Astrocyte (in vitro differentiated cells and primary cell): Measurements from ENCODE around the gene VPS37D. TPM values are rescaled to one million over a fixed set of nuclear protein-coding genes. Genes with fewer than 3 reads are reported as not detected.

Source experiments
- DNase-seq: peaks from one replicate; pipeline ENCODE4 v3.0.0-alpha.2; 2010; ENCODE audit warnings: low read depth
- FAIRE-seq: peaks from 2 replicates; lab custom pipeline; 2011; peaks lifted over from hg19 to GRCh38; lab: Jason Lieb, UNC
- H2AFZ ChIP-seq: 2 replicates; pipeline ENCODE4 v1.6.0; 2012; ENCODE audit warnings: low read depth, low read length, inconsistent platforms
- H3K27ac ChIP-seq: 2 replicates; pipeline ENCODE4 v1.5.1; 2011; ENCODE audit warnings: low read depth, low read length, inconsistent platforms
- H3K27me3 ChIP-seq: 2 replicates; pipeline ENCODE4 v1.6.0; 2011; ENCODE audit warnings: low read length, inconsistent platforms; ENCODE audit not compliant: insufficient read depth
- H3K36me3 ChIP-seq: 2 replicates; pipeline ENCODE4 v1.5.1; 2011; ENCODE audit warnings: low read length, inconsistent platforms; ENCODE audit not compliant: insufficient read depth
- H3K4me1 ChIP-seq: 2 replicates; pipeline ENCODE4 v1.5.1; 2011; ENCODE audit warnings: low read length, inconsistent platforms; ENCODE audit not compliant: insufficient read depth
- H3K4me2 ChIP-seq: 2 replicates; pipeline ENCODE4 v1.6.0; 2012; ENCODE audit warnings: low read length, inconsistent platforms
- H3K4me3 ChIP-seq: 2 replicates; pipeline ENCODE4 v1.5.1; 2011; ENCODE audit warnings: low read depth, mild to moderate bottlenecking, low read length, inconsistent platforms; ENCODE audit not compliant: insufficient read depth
- H3K79me2 ChIP-seq: 2 replicates; pipeline ENCODE4 v1.6.0; 2012; ENCODE audit warnings: mild to moderate bottlenecking, low read length, inconsistent platforms; ENCODE audit not compliant: insufficient read depth
- H3K9ac ChIP-seq: 2 replicates; pipeline ENCODE4 v1.6.0; 2012; ENCODE audit warnings: mild to moderate bottlenecking, low read length, inconsistent platforms
- H3K9me3 ChIP-seq: 2 replicates; pipeline ENCODE4 v1.5.1; 2012; ENCODE audit warnings: low read depth, mild to moderate bottlenecking, low read length, inconsistent platforms; ENCODE audit not compliant: insufficient read depth
- H4K20me1 ChIP-seq: 2 replicates; pipeline ENCODE4 v1.6.0; 2012; ENCODE audit warnings: low read length, inconsistent platforms; ENCODE audit not compliant: insufficient read depth
- H3K27ac Mint-ChIP-seq: one replicate; pipeline ENCODE4 v1.8.0; 2021; ENCODE audit warnings: mild to moderate bottlenecking, mixed read lengths; ENCODE audit not compliant: unreplicated experiment
- H3K27me3 Mint-ChIP-seq: one replicate; pipeline ENCODE4 v1.8.0; 2021; ENCODE audit warnings: low read depth, mixed read lengths; ENCODE audit not compliant: unreplicated experiment
- H3K36me3 Mint-ChIP-seq: one replicate; pipeline ENCODE4 v1.8.0; 2021; ENCODE audit warnings: low read depth, mixed read lengths; ENCODE audit not compliant: unreplicated experiment
- H3K4me1 Mint-ChIP-seq: one replicate; pipeline ENCODE4 v1.8.0; 2021; ENCODE audit warnings: low read depth, mixed read lengths; ENCODE audit not compliant: unreplicated experiment
- H3K4me3 Mint-ChIP-seq: one replicate; pipeline ENCODE4 v1.8.0; 2021; ENCODE audit warnings: mild to moderate bottlenecking, moderate library complexity, mixed read lengths; ENCODE audit not compliant: unreplicated experiment
- H3K9me3 Mint-ChIP-seq: one replicate; pipeline ENCODE4 v1.8.0; 2021; ENCODE audit warnings: mild to moderate bottlenecking, mixed read lengths; ENCODE audit not compliant: unreplicated experiment
- CTCF ChIP-seq: IDR thresholded peaks from 2 replicates; pipeline ENCODE4 v1.5.1; 2011; ENCODE audit warnings: low read depth, mild to moderate bottlenecking, inconsistent platforms, low read length, moderate library complexity; ENCODE audit not compliant: insufficient read depth
- EZH2 ChIP-seq: IDR thresholded peaks from 2 replicates; pipeline ENCODE4 v1.6.1; 2012; ENCODE audit warnings: mild to moderate bottlenecking, low read length, inconsistent platforms; ENCODE audit not compliant: insufficient read depth
- total RNA-seq: library from RNA; stranded (reverse); gene quantifications from 2 replicates; pipeline ENCODE4 v1.2.1, GENCODE V29; 2021

The VPS37D gene
- total RNA-seq, 1 donor from 2014 or later, result 2.9 TPM

GRCh38 chr7:73683788-73684693 is 16.4 kb downstream of the VPS37D start:
- no peak for DNase-seq
- Histone ChIP-seq H3K27ac (peak overlapping the region; percentile 88), H3K36me3 (peaks cover 9% of the 10 kb centered on the region), H3K79me2 (peaks cover 91% of the 10 kb centered on the region), H3K4me1 (peaks cover 25% of the 10 kb centered on the region), H3K4me2 (peak overlapping the region; percentile 92), H3K4me3 (peak overlapping the region; percentile 97), H2AFZ (peak overlapping the region; percentile 82), H3K9ac (peak overlapping the region; percentile 95), H3K9me3 (no peaks in the 10 kb centered on the region), H3K27me3 (no peaks in the 10 kb centered on the region), H4K20me1 (peaks cover 54% of the 10 kb centered on the region)
- peak overlapping the region; percentile 78 for H3K27ac Mint-ChIP-seq
- TF ChIP-seq CTCF (no peak), EZH2 (no peak)
- H3K27me3 Mint-ChIP-seq, result no peaks in the 10 kb centered on the region
- peaks cover 11% of the 10 kb centered on the region for H3K36me3 Mint-ChIP-seq
- no peaks in the 10 kb centered on the region for H3K9me3 Mint-ChIP-seq
- H3K4me1 Mint-ChIP-seq, result peaks cover 18% of the 10 kb centered on the region
- peak overlapping the region; percentile 98 for H3K4me3 Mint-ChIP-seq
- no peak for FAIRE-seq

- peaks cover 18% of the 10 kb centered on the region for H3K36me3 Mint-ChIP-seq
- no peak for FAIRE-seq
- peaks cover 16% of the 10 kb centered on the region for H3K4me1 Mint-ChIP-seq
- TF ChIP-seq EZH2, result no peak
- TF ChIP-seq CTCF, result no peak
- no peaks in the 10 kb centered on the region for H3K27me3 Mint-ChIP-seq
- Histone ChIP-seq H4K20me1 (peaks cover 47% of the 10 kb centered on the region), H3K9ac (no peak overlapping the region), H3K27ac (no peak overlapping the region), H3K79me2 (peaks cover 88% of the 10 kb centered on the region), H3K27me3 (no peaks in the 10 kb centered on the region), H3K36me3 (peaks cover 12% of the 10 kb centered on the region), H3K4me3 (no peak overlapping the region), H3K9me3 (no peaks in the 10 kb centered on the region), H2AFZ (no peak overlapping the region), H3K4me2 (no peak overlapping the region), H3K4me1 (peaks cover 25% of the 10 kb centered on the region)
- peak overlapping the region; percentile 62 for H3K27ac Mint-ChIP-seq
- H3K9me3 Mint-ChIP-seq, result no peaks in the 10 kb centered on the region
- H3K4me3 Mint-ChIP-seq, result peak overlapping the region; percentile 79
- no peak for DNase-seq
Observed at GRCh38 chr7:73685311-73685710, 17.7 kb downstream of the VPS37D start.

GRCh38 chr7:73688288-73688687 is 20.7 kb downstream of the VPS37D start:
- no peaks in the 10 kb centered on the region for H3K4me1 Mint-ChIP-seq
- Histone ChIP-seq H2AFZ (no peak overlapping the region), H3K4me2 (no peak overlapping the region), H3K79me2 (peaks cover 60% of the 10 kb centered on the region), H3K9me3 (no peaks in the 10 kb centered on the region), H3K27ac (no peak overlapping the region), H3K36me3 (peaks cover 27% of the 10 kb centered on the region), H3K4me3 (no peak overlapping the region), H3K27me3 (no peaks in the 10 kb centered on the region), H3K4me1 (no peaks in the 10 kb centered on the region), H3K9ac (no peak overlapping the region), H4K20me1 (peaks cover 28% of the 10 kb centered on the region)
- no peak for DNase-seq
- no peak overlapping the region for H3K4me3 Mint-ChIP-seq
- H3K36me3 Mint-ChIP-seq, result peaks cover 36% of the 10 kb centered on the region
- no peaks in the 10 kb centered on the region for H3K9me3 Mint-ChIP-seq
- FAIRE-seq, result no peak
- no peak overlapping the region for H3K27ac Mint-ChIP-seq
- no peaks in the 10 kb centered on the region for H3K27me3 Mint-ChIP-seq
- TF ChIP-seq EZH2, result no peak
- no peak for TF ChIP-seq CTCF
